GM23248 (cell line): Measurements from ENCODE around the gene PLCB2.

ENCODE experiments used
- EZH2 ChIP-seq: fragments of 200-600 bp; sonication (generic); IDR thresholded peaks from 2 replicates; pipeline ENCODE4 v1.6.1; 2018; ENCODE audit warnings: antibody characterized with exemption, mild to moderate bottlenecking; ENCODE audit not compliant: insufficient read depth, poor library complexity, severe bottlenecking
- EZH2phosphoT487 ChIP-seq: fragments of 200-600 bp; sonication (generic); IDR thresholded peaks from 2 replicates; pipeline ENCODE4 v1.6.1; 2018; ENCODE audit warnings: antibody characterized with exemption, moderate library complexity, mild to moderate bottlenecking, low read depth; ENCODE audit not compliant: insufficient read depth

DNA sequence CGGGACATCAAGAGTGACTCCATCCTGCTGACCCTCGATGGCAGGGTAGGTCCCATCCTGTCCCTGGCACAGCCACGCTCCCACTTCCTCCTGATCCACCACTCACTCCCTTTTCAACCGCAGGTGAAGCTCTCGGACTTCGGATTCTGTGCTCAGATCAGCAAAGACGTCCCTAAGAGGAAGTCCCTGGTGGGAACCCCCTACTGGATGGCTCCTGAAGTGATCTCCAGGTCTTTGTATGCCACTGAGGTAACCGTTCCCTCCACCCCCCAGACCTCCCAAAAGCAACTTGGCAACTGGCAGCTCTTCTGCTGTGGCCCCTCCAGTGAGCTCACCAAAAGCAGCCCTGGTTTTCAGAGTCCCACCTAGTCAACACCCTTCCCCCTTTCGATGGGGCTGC, 34.3 kb downstream of the PLCB2 start:
- TF ChIP-seq EZH2 (no peak), EZH2phosphoT487 (no peak)
